ENCODE data around the gene SLC35A2.

Gene SLC35A2

DNA sequence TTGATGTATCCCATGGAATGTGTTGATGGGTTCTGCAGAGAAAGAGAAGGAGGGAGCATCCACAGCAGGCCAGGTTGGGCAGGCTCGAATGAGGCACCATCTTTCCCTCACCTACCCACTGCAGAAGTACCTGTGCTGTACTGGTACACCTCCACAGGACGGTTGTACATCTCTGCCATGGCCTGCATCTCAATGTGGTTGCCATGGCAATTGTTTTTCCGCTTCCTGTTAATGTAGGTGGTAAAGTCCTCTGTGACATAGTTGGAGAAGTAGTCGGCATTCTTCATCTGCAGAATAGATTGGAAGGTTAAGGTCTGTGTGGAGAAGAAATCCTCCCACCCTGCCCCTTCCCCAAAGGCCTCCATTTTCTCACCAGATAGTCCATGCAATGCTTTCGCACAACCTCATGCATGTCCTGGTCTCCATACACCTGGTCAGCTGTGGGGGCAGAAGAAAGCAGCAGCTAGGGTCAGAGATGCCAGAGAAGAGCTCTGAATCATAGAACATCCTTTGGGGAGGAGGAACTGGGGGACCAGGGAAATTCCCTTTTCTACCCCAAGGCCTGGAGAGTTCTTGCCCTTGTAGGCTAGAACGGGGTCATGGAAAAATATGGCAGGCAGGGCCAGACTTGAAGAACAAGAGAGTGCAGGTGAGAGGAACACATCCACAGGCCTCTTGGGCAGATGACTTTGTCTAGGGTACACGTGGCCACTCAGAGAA lies 23.3 kb upstream of the SLC35A2 start:
- peak overlapping the region in 7 of 21 experiments; percentile 8 to 59 (median 36) for H3K27ac ChIP-seq
- H3K4me3 ChIP-seq: no peak overlapping the region

DNA sequence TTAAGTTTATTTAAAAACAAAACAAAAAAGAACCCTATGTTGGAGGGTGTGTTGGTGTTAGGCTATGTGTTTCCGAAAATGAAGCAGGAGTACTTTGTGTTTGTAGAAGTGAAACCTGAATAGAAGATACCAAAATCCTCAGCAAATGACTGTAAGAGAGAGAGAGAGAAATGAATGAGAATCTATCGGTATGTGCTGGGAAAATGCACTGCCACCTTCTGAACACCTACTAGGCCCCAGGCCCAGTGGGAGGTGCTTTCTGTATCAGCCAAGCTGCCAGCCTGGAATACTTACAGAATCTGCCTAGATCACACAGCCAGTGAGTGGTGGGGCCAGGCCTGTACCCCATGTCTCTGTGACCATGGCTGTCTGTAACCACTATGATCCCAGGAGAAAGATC lies 22.3 kb upstream of the SLC35A2 start:
- Histone ChIP-seq H3K4me3 (no peak overlapping the region), H3K27ac (peak overlapping the region in 3 of 21 experiments; percentile 36 to 47 (median 44))

DNA sequence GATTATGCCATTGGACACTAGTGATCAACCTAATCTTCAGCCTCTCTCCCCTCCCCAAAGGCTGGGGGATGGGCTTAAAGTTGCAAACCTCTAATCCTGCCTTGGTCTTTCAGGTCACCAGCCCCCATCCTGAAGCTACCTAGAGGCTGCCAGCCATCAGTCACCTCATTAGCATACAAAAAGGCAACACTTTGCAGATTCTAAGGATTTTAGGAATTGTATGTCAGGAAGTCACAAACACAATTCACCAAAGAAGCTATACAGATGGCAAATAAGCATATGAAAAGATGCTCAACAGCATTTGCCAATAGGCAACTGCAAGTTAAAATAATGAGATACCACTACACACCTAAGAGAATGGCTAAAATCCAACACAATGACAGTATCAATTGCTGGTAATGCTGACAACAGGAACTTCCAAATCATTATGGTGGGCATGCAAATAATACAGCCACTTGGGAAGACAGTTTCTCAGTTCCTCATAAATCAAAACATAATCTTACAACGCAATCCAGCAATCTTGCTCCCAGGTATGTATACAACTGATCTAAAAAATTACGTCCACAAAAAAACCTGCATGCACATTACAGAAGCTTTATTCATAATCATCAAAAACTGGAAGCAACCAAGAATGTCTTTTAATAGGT lies 16.4 kb upstream of the SLC35A2 start:
- Histone ChIP-seq H3K4me3 (no peak overlapping the region), H3K27ac (no peak overlapping the region)

- Histone ChIP-seq H3K4me3 (no peak overlapping the region), H3K27ac (no peak overlapping the region)
Observed at GRCh38 chrX:48927123-48927522, 15.7 kb upstream of the SLC35A2 start.

DNA sequence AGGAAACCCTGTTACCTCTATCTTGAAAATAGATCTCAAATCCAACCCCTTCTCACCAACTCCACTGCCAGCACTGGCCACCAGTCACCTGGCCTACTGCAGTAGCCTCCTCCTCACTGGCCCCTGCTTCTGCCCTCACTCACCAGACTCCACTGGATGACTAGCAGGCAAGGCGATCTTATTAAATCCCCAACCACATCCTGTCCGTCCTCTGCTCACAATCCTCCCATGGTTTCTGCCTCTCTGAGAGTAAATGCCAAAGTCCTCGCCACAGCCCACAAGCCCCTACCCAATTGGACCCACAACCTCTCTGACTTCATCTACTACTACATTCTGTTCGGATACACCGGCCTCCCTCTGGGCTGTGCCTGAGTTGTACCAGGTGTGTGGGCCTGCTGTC lies 12.8 kb upstream of the SLC35A2 start:
- Histone ChIP-seq H3K27ac (peak overlapping the region in 2 of 21 experiments; percentile 21 to 42), H3K4me3 (no peak overlapping the region)

DNA sequence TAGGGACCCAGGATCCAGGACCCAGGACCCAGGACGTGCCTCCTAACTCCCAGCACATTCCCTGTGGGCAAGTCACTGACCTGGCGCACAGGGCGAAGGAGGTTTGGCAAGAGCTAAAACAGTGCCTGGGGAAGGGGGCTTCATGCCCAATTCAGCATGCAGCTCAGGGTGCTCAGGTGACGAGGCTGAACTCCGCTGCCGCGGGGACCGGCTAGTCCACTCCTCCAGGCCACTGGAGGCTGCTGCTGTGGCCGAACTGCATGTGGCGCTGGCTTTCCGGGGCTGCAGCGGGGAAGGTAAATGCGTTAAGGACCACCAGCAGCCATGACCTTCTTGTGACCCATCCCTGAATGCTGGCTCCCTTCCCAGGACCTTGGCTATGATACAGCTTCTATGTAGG lies 12.3 kb upstream of the SLC35A2 start:
- H3K4me3 ChIP-seq: no peak overlapping the region
- peak overlapping the region in 1 of 21 experiments; percentile 21 for H3K27ac ChIP-seq

- Histone ChIP-seq H3K4me3 (no peak overlapping the region), H3K27ac (peak overlapping the region in 5 of 21 experiments; percentile 20 to 93 (median 82))
Observed at GRCh38 chrX:48920718-48921104, 9.3 kb upstream of the SLC35A2 start.

- H3K4me3 ChIP-seq: peak overlapping the region in 4 of 7 experiments; percentile 28 to 64 (median 55)
- peak overlapping the region in 12 of 21 experiments; percentile 21 to 93 (median 80) for H3K27ac ChIP-seq
Observed at GRCh38 chrX:48919947-48920717, 8.7 kb upstream of the SLC35A2 start.

- H3K27ac ChIP-seq: peak overlapping the region in 16 of 21 experiments; percentile 21 to 93 (median 72)
- peak overlapping the region; percentile 28 to 64 (median 56) for H3K4me3 ChIP-seq
Observed at GRCh38 chrX:48919360-48919841, 8.0 kb upstream of the SLC35A2 start.

DNA sequence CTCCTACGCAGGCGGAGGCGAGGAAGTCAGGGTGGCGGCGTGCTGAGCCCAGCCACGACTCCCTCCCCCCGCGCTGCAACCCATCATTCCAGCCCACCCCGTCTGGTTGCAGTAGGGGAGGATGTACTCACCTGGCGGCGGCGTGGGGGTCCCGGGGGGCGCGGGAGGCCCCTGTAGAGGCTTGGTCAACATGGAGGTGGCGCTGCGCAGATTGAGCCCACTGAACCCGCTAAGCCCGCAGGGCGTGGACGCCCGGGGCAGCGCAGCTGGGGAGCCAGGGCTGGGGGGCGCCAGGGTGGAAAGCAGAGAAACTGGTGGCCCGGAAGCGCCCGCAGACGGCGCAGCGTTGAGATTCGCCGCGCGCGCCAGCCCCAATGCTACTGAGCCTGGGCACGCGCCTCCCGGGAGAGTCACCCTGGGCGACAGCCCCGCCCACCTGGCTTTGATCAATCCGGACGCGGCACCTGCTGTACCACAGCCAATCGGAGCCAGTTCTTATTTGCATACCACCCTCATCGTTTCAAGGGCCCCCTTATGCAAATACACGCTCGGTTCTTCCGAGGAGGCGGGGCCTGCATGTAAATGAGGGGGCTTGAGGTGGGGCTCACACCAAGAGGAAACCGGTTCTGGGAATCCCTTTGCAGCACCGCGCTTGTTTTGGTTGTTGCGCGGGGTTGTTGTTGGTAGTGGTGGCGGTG lies 7.3 kb upstream of the SLC35A2 start, which contains the start of gene PIM2:
Gene PIM2 (minus strand): TSS at position 382 of the 698 bp plus-strand sequence. CDS start 190 bp downstream, at position 192.
- Histone ChIP-seq H3K4me3 (peak within 1 kb of the TSS; percentile 28 to 64 (median 56)), H3K27ac (peak within 1 kb of the TSS; percentile 46 to 93 (median 80))

DNA sequence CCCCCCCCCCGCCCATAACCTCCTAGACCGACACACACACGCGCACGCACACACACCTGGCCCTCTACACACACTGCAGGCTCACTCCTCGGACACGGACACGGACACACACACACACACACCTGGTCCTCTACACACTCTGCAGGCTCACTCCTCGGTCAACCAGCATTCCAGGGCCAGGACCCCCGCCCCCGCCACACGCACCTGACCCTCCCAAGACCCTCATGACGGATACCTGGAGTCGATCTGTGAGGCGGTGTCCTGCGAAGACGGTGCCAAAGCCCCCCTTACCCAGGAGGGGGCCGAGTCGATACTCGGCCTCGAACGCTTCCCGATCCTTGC lies 6.8 kb upstream of the SLC35A2 start:
- H3K27ac ChIP-seq: peak overlapping the region in 20 of 21 experiments; percentile 46 to 93 (median 80)
- H3K4me3 ChIP-seq: peak overlapping the region; percentile 28 to 64 (median 56)

DNA sequence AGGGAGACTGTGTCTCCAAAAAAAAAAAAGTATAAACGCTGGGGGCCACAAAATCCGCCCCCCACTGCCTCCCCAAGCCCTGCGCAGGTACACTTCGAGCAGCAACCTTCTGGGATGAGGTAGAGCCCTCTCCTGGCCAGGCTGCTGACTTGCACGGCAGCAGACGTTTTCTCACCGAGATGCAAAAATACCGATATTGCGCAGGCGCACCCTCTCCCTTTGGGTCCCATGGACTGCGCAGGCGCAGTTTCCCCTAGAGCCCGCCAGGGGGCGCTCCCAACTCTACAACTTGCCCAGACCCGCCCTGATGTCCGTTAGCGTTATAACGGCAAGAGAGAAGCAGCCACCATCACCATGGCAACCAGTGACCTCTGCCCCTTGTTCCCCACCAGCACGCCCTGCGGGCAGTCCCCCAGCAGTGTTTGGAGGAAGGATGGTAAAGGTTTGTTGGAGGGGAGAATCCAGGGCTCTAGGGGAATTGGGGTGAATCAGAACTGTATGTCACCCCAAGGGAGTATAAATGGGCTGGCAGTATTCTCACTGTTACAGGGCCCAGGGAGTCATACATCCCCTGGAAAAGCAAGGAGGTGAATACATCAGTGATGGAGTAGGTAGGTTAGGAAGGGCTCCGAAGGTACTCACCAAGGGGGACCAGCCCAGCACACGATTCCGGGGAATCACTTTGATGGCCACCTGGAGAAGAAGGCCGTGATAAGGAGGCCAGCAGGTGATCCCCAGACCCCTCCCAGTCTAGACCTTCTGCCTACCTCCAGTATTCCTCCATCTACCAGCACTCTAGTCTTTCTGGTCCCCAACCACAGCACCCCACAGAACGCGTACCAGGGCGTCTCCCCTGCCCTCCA lies 5.9 kb upstream of the SLC35A2 start:
- Histone ChIP-seq H3K4me3 (peak overlapping the region; percentile 28 to 64 (median 56)), H3K27ac (peak overlapping the region in 12 of 21 experiments; percentile 52 to 93 (median 82))

DNA sequence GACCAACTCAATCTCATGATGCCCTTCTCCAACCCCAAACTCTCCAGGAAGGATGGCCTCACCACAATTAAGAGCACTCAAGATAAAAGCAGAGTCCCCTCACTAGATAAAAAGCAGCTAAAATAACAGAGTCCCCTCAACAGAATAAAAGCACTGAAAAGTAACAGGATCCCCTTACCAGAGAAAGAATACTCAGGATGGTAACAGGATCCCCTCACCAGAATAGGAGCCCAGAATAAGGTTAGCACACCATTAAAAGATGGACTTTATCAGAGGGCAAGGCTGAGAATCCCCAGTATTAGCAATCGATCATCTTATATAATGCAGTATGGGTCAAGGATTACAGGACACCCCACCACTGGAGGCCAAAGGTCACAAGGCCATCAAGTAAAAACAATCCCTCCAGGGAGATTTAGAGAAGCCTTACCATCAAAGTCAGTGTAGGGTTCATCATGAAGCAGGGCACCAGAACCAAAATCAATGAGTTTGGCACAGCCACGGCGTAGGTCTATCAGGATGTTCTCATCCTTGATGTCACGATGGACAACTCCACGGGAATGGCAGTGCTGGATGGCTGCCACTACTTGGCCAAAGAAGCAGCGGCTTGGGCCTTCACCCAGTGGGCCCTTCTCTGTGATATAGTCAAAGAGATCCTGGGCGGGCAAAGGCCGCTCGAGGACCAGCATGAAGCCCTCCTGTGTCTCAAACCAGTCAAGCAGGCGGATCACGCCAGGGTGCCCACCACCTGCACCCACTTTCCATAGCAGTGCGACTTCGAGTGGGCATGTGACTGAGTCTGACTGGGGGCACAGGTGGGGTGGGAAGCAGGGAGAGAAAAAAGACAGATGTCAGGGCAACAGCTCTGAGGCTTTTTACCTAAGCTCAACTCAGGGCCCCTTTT lies 3.4 kb upstream of the SLC35A2 start:
- peak overlapping the region in 1 of 7 experiments; percentile 64 for H3K4me3 ChIP-seq
- peak overlapping the region in 1 of 21 experiments; percentile 11 for H3K27ac ChIP-seq

DNA sequence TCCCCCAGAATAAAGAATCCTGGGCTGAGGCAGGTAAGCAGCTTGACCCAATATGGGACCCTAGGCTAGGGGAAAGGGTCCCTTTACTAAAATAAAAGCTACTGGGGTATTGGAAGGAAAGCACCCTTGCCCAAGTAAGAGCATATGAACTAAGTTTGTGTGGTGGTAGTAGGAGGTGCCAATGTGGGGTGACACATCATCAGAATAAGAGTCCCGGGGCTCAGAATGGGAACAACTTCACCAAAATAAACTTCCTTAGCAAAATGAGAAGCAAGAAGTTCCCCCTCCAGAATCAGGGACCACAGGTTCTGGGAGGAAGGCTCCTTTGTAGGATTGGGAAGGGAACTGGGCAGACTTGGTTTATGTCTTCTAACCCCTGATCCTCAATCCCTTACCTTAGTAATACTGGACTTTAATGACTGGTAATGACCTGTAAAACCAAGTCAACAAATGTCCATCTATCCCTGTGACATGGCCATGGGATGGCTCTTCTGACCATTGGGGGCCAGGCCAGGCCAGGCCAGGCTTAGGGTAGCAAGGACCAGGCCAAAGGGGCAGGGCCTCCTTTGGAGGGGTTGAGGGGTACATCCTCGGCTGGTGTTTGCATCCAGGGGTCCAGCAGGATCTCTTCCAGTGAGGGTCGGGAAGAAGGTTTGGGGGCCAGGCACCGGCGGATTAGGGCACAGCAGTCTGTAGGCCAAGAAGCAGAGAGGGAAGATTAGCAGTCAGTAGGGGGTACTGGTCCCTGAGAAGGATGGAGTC lies 2.3 kb upstream of the SLC35A2 start:
- H3K27ac ChIP-seq: no peak overlapping the region
- no peak overlapping the region for H3K4me3 ChIP-seq

DNA sequence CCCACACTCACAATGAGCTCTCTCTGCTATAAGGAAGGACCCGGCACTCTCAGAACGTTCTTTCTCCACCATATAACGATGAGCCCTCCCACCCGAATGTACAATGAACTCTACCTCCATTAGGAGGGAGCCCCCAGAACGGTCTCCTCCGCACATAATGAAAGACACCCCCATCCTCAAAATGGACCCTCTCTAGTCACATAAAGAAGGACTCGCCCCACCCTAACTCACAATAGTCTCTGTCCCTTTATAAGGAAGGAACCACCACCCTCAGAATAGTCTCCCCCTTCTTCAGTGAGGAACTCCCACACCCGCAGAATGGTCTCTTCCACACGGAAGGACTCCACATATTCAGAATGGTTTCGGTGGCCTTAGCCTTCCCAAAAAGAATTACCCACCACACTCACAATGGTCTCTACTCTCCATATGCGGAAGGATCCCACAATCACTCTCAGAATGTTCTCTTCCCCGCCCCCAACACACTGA lies 477 bp downstream of the SLC35A2 start:
- peak overlapping the region in 20 of 21 experiments; percentile 42 to 87 (median 76) for H3K27ac ChIP-seq
- H3K4me3 ChIP-seq: peak overlapping the region; percentile 42 to 65 (median 58)

DNA sequence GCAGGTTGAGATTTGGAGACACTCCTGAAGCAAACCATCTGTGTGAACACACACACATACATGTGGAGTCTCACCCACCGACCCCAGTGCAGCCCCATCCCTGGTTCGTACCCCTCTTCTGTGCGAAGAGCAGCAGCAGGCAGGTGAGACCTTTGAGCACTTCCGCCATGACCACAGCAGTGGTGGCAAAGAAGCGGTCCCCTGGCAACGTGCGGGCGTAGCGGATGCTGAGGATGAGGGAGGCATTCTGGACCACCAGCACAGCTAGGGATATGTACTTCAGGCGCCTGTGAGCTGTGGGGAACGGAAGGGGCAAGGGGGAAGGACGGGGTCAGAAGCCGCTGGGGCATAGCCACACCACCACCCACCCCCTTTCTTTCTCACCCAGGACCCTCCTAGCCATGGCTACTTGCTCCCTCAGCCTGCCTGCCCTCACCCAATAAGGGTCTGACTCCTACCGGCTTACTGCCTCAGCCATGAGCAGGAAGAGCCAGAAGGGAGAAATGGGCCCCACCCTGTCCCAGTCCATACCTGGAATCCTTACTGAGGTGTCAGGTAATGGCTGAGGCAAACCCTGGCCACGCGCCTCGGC lies 1.6 kb downstream of the SLC35A2 start:
- Histone ChIP-seq H3K4me3 (no peak overlapping the region), H3K27ac (peak overlapping the region in 2 of 21 experiments; percentile 72 to 78)

Data from skin epidermis (tissue), 12 donors.